Sigmoid colon (tissue), 7 donors: ENCODE data around the gene POU2F2. TPM values are rescaled to one million over a fixed set of nuclear protein-coding genes. Genes with fewer than 3 reads are reported as not detected.

ENCODE experiments used
- DNase-seq: peaks from one replicate; pipeline ENCODE4 v3.0.0-alpha.2; 2019
- H3K27ac ChIP-seq, 4 donors: fragments of 200-600 bp; sonication (generic); one replicate each; pipeline ENCODE4 v1.5.1; 2016 to 2019; ENCODE audit warnings: mild to moderate bottlenecking in 1 of 4
- H3K27me3 ChIP-seq, 3 donors: fragments of 200-600 bp; sonication (generic); one replicate each; pipeline ENCODE4 v1.5.1; 2019; ENCODE audit warnings: mild to moderate bottlenecking in 1 of 3
- H3K36me3 ChIP-seq, 4 donors: fragments of 200-600 bp; sonication (generic); one replicate each; pipeline ENCODE4 v1.5.1; 2016 to 2019
- H3K4me1 ChIP-seq, 4 donors: fragments of 200-600 bp; sonication (generic); one replicate each; pipeline ENCODE4 v1.5.1; 2017 to 2019
- H3K4me3 ChIP-seq, 4 donors: fragments of 200-600 bp; sonication (generic); one replicate each; pipeline ENCODE4 v1.5.1; 2017 to 2019; ENCODE audit warnings: mild to moderate bottlenecking in 2 of 4, moderate library complexity in 1 of 4
- H3K9me3 ChIP-seq, 4 donors: fragments of 200-600 bp in 3 of 4; sonication (generic) in 3 of 4; one replicate each; pipeline versions ENCODE4 v1.5.1 to v1.6.1; 2013 to 2019
- CTCF ChIP-seq, 4 experiments: fragments of 450-650 bp in 3 of 4; fragments of 200-600 bp in 1 of 4; IDR thresholded peaks; one replicate each; pipeline ENCODE4 v1.5.1; 2016 to 2019; ENCODE audit warnings: antibody characterized with exemption in 4 of 4, mild to moderate bottlenecking in 3 of 4, moderate library complexity in 2 of 4
- EP300 ChIP-seq, 4 donors: sonication (generic); formaldehyde crosslinking; IDR thresholded peaks; one replicate each; pipeline ENCODE4 v1.6.1; 2017; ENCODE audit warnings: antibody characterized with exemption in 4 of 4
- POLR2A ChIP-seq, 2 donors: fragments of 450-650 bp; IDR thresholded peaks; one replicate each; pipeline ENCODE4 v1.6.1; 2016; ENCODE audit warnings: antibody characterized with exemption in 2 of 2, mild to moderate bottlenecking in 2 of 2, moderate library complexity in 2 of 2
- POLR2AphosphoS5 ChIP-seq, 4 donors: sonication (generic); formaldehyde crosslinking; IDR thresholded peaks; one replicate each; pipeline ENCODE4 v1.6.1; 2017; ENCODE audit warnings: antibody characterized with exemption in 4 of 4
- WGBS, 2 donors: extraction: QIAGEN DNeasy Blood & Tissue Kit; methylation state at CpG; one replicate each; pipeline ENCODE4 v1.1.7; 2013; 5-methylcytosine and 5-hydroxymethylcytosine counted together
- intact Hi-C: fragments of 100-400 bp; cut with DNase I; formaldehyde crosslinking; loops from one replicate; pipeline ENCODE4 v1.15.1; 2023
- polyA plus RNA-seq, 3 donors: library from polyadenylated mRNA; stranded (reverse); fragments of 200-250 nt; gene quantifications; one replicate each; pipeline ENCODE4 v1.2.3, GENCODE V29; 2013
- total RNA-seq, 4 donors: library from RNA; depleted of rRNA; stranded (reverse); fragments of >200 nt; gene quantifications; one replicate each; pipeline ENCODE4 v1.1.0, GENCODE V29; 2016
- donor health status: healthy with polysubstance abuse.
- donor health status: Bipolar disorder and iron deficiency.
- donor health status: healthy.

The POU2F2 gene
- total and polyA plus RNA-seq, 7 donors, result 0.60 to 19.0 (median 2.5) TPM

- no peaks in the 10 kb centered on the region for H3K27me3 ChIP-seq
- no peak for DNase-seq
- TF ChIP-seq EP300 (IDR thresholded peaks at IDR 0.05), result no peak
- no peak for TF ChIP-seq POLR2A (IDR thresholded peaks at IDR 0.05)
- TF ChIP-seq POLR2AphosphoS5 (IDR thresholded peaks at IDR 0.05), result peak in 2 of 4 donors; percentile 22 to 28
- H3K4me1 ChIP-seq, result peaks cover 0 to 38% (median 32%) of the 10 kb centered on the region in 4 donors
- no peaks in the 10 kb centered on the region for H3K36me3 ChIP-seq
- 67 to 71% methylated on average over 15 of the region's 15 CpGs for WGBS, 2 donors
- intact Hi-C loops, result no loop called here
- H3K4me3 ChIP-seq, result peak overlapping the region; percentile 27 to 54 (median 47)
- peak overlapping the region; percentile 71 to 82 (median 74) for H3K27ac ChIP-seq
- no peaks in the 10 kb centered on the region for H3K9me3 ChIP-seq
These were observed 35.9 kb downstream of the POU2F2 start for GRCh38 chr19:42096255-42096837.

DNA sequence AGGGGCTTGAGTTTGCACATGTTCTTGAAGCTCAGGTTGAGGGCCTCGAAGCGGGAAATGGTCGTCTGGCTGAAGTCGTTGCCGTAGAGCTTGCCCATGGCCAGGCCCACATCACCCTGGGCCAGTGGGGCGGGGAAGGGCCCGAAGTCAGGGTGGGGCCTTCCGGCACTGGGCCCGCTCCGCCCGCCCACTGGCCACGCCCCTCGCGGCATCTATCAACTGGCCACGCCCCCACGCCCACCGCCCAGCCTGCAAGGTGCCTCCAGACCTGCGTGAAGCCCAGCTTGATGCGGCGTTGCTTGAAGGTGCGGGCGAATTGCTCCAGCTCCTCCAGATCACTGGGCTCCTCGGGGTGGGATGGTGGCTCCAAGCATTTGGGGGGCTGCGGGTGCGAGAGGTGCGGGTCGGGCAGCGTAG, 36.4 kb downstream of the POU2F2 start:
- DNase-seq, result no peak
- no peaks in the 10 kb centered on the region for H3K27me3 ChIP-seq
- TF ChIP-seq POLR2A (IDR thresholded peaks at IDR 0.05) (no peak), EP300 (IDR thresholded peaks at IDR 0.05) (no peak), CTCF (IDR thresholded peaks at IDR 0.05) (no peak), POLR2AphosphoS5 (IDR thresholded peaks at IDR 0.05) (no peak)
- H3K27ac ChIP-seq, result peak overlapping the region; percentile 71 to 82 (median 74)
- no peaks in the 10 kb centered on the region for H3K9me3 ChIP-seq
- peak overlapping the region; percentile 27 to 54 (median 47) for H3K4me3 ChIP-seq
- intact Hi-C loops, result no loop called here
- no peaks in the 10 kb centered on the region for H3K36me3 ChIP-seq
- H3K4me1 ChIP-seq, result peaks cover 0 to 38% (median 32%) of the 10 kb centered on the region in 4 donors
- WGBS, 2 donors, result 39 to 59% methylated on average over 28 of the region's 28 CpGs

DNA sequence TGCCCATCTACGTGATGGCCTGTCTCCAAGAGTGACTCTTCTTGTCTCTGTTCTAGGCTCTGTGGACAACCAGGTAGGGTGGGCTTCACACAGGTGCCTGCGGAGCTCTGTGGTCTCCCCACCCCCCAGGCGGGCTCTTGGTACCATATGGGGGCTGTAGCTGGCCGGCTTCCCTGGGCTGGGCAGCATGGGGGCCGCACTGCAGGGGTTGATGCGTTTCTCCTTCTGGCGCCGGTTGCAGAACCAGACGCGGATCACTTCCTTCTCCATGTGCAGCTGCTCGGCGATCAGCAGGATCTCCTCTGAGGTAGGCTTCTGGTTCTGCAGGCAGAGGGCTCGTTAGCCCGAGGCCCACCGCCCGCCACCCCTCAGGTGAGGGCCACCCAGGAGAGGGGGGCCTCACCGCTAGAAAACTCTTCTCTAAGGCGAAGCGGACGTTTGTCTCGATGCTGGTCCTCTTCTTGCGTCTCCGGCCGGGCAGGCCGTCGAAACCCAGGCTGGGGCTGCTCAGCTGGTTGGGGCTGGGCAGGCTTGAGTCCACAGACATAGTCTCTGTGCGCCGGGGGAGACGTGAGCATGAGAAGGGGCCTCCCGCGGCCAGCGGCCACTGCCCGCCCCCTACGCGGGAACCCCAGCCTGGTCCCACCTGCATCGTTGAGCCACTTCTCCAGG, 37.0 kb downstream of the POU2F2 start:
- TF ChIP-seq POLR2A (IDR thresholded peaks at IDR 0.05), result no peak
- TF ChIP-seq CTCF (IDR thresholded peaks at IDR 0.05), result no peak
- no peak for TF ChIP-seq POLR2AphosphoS5 (IDR thresholded peaks at IDR 0.05)
- no peak for TF ChIP-seq EP300 (IDR thresholded peaks at IDR 0.05)
- no peaks in the 10 kb centered on the region for H3K27me3 ChIP-seq
- peak overlapping the region in 3 of 4 donors; percentile 45 to 54 (median 49) for H3K4me3 ChIP-seq
- WGBS, 2 donors, result 90 to 91% methylated on average over 36 of the region's 36 CpGs
- H3K27ac ChIP-seq, result peak overlapping the region; percentile 71 to 82 (median 74)
- H3K36me3 ChIP-seq, result no peaks in the 10 kb centered on the region
- intact Hi-C loops, result no loop called here
- H3K9me3 ChIP-seq, result no peaks in the 10 kb centered on the region
- peaks cover 0 to 38% (median 32%) of the 10 kb centered on the region in 4 donors for H3K4me1 ChIP-seq
- DNase-seq, result no peak

DNA sequence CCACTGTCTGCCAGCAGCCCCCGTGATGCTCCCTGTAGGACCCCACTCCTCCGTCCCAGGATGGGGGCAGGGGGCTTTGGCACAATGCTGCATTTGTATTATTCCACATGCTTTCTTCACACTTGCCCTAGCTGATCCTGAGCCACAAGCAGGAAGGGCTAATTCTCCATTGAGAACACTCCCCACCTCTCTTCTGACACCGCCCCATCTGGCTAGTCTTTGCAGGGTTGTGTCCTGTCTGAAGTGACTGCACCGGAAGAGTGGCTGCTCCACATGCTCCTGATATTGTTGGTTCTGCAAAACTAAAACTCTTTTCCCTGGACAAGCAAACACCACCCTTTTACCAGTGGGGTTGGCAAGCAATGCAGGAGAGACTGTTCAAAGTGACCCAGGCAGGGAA, 38.3 kb downstream of the POU2F2 start:
- Histone ChIP-seq H3K4me1 (peaks cover 0 to 44% (median 38%) of the 10 kb centered on the region in 4 donors), H3K4me3 (no peak overlapping the region), H3K9me3 (no peaks in the 10 kb centered on the region), H3K27ac (no peak overlapping the region), H3K36me3 (no peaks in the 10 kb centered on the region), H3K27me3 (no peaks in the 10 kb centered on the region)
- intact Hi-C loops, result no loop called here
- WGBS, 2 donors, result 33 to 71% methylated on average over 4 of the region's 4 CpGs
- TF ChIP-seq POLR2A (IDR thresholded peaks at IDR 0.05) (no peak), EP300 (IDR thresholded peaks at IDR 0.05) (no peak), CTCF (IDR thresholded peaks at IDR 0.05) (no peak), POLR2AphosphoS5 (IDR thresholded peaks at IDR 0.05) (no peak)
- DNase-seq, result no peak

DNA sequence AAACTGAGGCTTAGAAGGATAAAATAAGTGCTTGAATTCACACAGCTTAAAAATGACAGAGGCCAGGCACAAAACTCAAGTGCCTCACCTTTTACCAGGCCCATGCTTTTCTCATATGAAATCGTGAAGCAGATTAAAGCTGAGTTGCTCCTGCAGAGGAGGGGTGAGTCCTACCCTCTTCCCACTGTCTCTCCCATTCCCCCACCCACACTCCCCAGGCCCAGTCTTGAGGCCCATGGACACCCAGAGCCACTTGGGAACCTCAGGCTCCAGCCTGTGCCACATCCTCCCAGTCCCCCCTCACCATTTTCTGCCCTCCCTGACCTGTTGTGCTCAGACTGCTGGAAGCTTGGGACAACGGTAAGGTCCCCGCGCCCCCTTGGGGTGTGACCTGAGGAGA, 38.7 kb downstream of the POU2F2 start:
- H3K36me3 ChIP-seq, result no peaks in the 10 kb centered on the region
- WGBS, 2 donors, result 40 to 72% methylated on average over 4 of the region's 4 CpGs
- H3K4me3 ChIP-seq, result no peak overlapping the region
- H3K4me1 ChIP-seq, result peaks cover 0 to 48% (median 42%) of the 10 kb centered on the region in 4 donors
- H3K27ac ChIP-seq, result no peak overlapping the region
- H3K27me3 ChIP-seq, result no peaks in the 10 kb centered on the region
- intact Hi-C loops, result no loop called here
- DNase-seq, result no peak
- H3K9me3 ChIP-seq, result no peaks in the 10 kb centered on the region
- TF ChIP-seq POLR2AphosphoS5 (IDR thresholded peaks at IDR 0.05) (no peak), EP300 (IDR thresholded peaks at IDR 0.05) (no peak), CTCF (IDR thresholded peaks at IDR 0.05) (no peak), POLR2A (IDR thresholded peaks at IDR 0.05) (no peak)
